ENCODE results near the gene NPEPL1.
"Not testable (repeated sequence)": the region's sequence is repeated elsewhere in the genome, so short reads cannot be mapped to it uniquely, and the experiment has no call there.

Gene NPEPL1

DNA sequence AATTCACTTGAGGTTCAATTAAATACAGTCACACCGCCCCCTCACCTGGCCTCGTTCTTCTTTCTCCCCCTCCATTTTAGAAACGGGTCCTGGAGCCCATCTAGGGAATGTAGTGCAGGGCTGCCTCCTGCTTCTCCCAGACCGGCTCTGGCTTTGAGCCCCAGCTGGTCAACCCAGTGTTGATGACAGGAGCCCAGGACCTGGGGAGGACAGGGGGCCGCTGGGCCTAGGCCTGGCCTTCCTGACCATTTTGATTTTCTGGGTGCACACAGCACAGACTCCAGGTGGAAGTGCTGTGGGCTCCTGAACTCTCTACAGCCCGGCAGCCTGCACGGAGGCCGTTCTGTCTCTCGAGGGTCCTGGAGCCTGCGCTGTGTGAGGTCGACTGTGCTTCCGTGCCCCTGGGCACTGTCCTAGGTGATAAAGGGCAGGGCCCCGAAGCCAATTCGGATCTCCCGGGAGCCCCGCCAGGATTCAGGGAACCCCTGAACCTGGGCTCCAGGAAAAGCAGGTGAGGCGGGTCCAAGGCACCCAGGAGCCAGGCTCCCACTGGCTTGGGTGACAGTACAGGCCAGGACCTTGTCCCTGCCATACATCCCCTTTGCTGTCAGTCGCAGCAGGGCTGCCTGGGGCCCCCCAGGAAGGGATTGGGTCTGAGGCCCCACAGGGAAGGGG, 23.3 kb downstream of the NPEPL1 start:
- DNase-seq = no peak

DNA sequence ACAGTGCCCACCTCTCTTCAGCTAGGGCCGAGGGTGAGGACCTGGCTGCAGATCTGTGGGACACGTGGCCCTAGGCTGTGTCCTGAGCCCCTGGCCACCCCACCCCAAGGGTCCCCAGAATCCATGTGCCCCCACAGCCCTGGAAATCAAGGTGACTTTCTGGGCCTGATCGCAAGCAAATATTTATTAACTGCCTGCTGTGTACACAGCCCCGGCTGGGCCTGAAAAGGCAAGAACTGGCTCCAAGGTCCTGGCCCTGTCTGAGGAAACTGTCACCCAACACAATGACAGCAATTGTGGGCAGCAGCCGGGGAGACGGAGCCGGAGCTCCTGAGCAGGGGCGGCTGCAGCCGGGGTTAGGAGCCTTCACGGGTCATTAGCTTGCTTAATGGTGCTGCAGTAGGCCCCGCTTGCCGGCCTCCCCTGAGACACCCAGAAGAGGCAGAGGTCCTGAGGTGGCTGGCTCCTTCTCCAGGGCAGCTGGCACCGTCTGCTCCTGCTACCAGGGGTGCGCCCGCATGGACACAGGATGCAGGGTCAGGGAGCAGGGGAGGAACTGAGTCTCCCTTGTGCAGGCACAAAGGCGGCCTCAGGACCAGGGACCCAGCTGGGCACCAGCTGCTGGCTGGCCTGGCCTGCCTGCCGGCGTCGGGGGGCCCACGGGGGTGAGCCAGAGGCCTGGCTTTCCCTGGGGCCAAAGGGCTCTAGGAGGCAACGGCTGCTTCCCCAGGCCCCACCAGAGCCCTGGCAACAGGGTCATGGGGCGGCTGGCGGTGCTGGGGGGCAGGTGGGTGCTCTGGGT, 24.1 kb downstream of the NPEPL1 start:
- no peak for DNase-seq

DNA sequence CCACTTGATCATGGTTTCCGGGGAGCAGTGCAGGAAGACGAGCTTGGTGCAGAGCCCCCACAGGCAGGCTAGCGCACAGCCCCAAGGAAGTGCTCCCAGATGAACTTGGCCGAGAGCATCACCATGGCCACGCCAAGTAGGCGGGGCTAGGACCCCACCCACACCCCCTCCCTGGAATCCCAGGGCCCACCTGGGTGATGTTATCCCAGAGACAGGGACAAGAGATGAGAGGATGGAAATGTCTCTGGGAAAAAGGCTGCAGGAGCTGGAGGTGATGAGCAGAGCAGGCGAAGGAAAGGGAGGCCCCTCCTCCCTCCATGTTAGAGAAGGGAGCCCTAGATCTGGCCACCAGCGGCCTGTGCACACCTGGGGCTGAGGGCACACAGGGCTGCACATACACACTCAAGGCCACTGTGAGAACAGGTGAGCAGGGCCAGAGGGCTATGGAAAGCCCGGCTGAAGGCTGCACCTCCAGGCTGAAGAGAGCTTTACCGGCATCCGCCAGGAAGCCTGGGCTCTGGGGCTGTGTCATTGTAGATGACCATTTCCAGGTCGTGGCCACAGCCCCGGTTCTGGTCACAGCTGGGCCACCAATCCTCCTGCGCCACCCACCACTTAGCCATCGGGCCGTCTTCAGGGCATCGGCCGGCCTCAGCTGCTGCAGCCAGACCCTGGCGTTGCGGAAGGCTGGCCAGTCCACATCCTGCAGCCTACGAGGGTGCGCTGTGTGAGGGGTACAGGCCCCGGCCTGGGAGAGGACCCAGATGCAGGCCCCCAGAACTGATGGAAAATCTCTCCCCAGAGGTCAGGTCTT, 24.9 kb downstream of the NPEPL1 start:
- DNase-seq = no peak

DNA sequence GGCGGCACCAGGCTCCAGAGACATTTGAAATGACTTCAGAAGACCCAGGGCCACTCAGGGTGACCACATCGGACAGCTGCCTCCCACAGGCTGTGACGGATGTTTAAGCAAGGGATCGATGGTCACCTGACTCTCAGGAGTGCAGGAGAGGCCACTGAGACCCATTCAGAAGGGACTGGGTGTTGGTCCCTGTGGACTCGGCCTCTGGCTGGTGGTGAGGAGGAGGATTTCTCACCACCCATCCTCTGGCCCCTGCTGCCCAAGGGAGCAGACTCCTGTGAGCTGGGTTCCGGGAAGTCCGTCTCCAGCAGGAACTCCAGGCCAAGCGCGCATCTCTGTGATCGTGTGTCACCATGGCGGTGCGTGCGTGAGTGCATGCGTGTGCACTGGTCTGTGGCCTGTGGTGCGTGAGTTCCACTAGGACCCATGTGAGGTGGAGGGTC, 25.5 kb downstream of the NPEPL1 start:
- no peak for DNase-seq

DNA sequence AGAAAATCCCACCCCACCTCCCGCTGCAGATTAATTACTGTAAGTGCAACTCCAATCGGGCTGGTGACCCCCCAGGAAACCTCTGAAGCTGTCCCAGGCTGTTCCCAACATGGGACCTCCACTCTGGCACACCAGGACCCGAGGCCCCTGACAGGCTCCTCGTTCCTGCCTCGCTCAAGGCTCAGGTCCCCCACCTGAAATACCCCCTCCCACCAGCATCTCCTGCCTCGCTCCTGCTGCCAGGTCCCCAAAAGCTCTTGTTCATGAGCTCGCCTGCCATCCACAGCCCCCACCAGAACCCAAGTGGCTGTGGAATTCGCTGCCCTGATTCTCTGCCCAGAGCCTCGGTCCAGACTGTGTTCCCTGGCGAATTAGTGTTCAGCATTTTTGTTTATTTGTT, 26.1 kb downstream of the NPEPL1 start:
- DNase-seq = no peak

DNA sequence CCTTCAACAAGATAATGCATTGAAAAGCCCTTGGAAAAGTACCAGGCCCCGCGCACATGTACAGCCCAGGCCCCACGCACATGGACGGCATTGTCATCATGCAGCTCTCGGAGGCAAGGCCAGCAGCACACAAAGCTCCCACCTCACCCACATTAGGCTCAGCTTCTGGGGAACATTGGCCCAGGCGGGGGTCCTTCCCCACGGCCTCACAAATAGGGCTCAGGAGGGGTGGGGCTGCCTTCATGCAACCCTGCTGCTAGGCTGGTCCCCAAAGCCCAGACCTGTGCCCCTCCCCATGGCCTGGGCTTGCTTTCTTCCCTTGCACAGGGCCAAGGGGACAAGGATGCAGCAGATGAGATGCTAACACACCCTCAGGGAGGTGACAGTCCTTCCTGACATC, 26.7 kb downstream of the NPEPL1 start:
- DNase-seq = no peak

DNA sequence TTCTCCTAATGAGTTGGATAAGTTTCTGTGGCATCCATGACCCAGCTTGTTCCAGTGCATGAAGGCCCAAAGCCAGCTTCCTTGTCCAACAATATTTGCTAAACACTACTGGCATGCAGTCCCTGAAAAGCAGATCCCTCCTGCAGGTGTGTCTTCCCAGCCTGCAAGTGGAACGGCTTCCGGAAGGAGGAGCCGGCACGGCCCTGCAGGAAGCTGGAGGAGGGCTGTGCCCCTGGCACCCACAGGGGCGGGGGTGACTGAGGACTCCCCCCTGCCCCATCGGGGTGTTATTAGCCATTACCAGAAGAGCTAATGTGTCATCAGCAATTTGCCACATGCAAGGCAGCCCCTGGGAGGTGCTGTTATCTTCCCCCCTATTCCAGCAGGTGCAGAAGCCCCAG, 27.4 kb downstream of the NPEPL1 start:
- no peak for DNase-seq

DNA sequence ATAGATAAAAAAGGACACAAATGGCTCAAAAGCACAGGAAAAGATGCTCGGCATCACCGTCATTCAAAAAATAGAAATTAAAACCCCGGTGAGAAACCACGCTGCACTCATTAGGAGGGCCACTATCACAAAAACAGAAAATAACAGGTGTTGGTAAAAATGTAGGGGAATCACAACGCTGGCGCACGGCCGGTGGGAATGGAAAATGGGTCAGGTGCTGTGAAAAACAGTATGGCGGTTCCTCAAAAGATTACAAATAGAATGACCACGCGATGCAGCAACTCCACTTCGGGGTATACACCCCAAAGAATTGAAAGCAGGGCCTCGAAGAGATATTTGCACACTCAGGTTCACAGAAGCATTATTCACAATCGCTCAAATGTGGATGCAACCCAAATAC, 28.3 kb downstream of the NPEPL1 start:
- DNase-seq = no peak

DNA sequence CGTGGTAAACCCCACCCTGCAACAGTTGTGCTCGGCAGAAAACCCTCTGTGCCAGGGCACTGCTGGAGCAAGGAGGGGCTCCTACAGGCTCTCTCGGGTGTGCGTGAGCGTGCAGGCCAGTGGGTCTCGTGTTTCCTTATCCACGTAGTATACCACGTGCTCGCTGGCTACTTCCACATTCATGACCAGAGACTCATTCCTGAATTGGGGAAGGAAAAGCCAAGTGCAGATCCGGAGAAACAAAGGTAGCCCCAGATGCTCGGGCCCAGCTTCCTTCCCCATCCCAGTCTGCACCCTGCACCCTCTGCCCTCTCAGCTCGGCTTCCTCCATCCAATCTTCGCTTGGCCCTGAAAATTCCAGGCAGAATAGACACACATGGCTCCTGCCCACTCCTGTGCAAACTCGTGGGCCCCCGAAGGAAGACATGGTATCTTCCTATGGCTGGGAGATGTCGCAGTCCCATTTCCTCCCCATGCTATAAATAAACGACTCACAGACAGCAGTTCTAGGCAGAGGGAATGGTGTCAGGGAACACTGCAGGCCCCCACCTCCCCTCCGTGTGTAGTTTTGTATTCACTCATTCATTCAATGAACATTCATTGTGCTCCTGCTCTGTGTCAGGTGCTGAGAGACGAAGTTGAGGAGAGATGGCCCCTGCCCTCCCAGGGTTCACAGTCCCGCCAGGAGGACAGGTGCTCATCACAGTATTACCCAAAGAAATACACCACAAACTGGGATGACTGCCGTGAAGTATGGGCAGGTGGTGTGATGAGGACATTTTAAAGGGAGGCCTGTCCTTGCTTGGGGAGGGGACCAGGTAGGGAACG, 29.6 kb downstream of the NPEPL1 start:
- no peak for DNase-seq

DNA sequence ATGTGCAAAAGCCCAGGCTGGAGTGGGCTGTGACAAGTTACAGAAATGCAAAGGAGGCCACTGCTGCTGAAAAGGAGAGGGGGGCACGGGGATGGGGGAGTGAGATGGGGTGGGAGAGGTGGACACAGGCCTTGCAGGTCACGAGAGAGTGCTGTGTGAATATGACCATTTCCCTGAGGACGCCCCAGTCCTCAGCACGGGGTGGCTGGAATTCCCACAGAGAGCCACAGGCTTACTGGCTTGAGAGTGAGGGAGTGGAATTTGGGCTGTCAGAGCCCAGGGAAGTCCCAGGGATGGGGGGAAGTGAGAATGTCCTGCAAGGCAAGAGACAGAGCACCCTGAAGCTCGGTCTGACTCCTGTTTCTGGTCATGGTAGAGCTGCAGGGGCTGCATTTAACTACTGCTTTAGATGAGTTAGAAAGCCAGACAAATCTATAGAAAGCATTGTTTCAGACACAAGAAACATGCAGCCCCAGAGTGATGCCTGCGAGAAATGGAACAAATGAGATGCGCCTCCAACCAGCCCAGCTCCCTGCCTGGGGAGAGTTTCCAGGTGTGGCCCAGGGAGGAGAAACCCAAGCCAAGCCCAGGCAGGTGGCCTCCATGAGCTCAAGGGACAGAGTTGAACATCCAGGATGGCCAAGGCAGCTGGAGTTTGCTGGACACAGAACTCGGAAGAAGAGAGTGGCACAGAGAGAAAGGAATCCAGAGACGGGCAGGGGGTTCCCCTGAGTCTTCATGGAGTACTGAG, 30.5 kb downstream of the NPEPL1 start:
- no peak for DNase-seq

DNA sequence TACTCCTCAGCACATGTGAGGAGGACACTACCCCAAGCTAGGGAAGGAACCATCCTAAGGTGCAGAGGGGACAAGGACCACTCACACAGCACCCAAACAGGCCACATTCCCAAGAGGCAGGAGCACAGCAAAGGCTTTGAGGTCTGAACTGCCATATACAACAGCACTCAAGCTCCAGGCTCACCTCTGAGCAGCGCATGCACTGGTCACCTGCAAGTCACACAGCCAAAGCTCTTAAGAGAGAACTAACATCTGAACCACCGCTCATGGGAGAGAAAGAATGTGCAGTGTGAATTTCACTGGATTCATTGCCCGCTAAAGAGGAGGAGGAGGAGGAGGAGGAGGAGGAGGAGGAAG, 31.0 kb downstream of the NPEPL1 start:
- DNase-seq = no peak

DNA sequence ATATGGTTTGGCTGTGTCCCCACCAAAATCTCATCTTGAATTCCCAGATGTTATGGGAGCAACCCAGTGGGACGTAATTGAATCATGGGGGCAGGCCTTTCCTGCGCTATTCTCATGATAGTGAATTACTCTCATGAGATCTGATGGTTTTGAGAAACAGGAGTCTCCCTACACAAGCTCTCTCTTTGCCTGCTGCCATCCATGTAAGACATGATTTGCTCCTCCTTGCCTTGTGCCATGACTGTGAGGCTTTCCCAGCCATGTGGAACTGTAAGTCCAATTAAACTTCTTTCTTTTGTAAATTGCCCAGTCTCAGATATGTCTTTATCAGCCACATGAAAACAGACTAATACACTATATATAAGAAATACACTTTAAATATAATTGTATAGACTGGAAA, 33.6 kb downstream of the NPEPL1 start:
- DNase-seq = not testable (repeated sequence)

DNA sequence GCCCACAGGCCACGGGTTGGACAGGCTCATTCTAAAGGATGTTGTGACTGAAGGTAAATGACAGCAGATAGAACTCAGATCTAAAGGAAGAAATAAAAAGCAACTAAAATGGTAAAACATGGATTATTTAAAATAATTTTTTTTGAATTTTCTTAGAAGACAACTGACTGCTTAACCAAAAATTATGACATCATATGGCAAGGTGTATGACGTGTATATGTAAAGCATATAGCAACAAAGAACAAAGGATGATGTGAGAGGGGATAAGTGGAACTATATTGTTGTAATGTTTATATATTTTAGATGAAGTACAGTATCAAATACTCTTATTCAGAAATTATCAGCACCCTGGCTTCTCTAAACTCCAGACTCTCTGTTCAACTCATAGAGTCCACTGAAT, 38.6 kb downstream of the NPEPL1 start:
- DNase-seq = no peak

DNA sequence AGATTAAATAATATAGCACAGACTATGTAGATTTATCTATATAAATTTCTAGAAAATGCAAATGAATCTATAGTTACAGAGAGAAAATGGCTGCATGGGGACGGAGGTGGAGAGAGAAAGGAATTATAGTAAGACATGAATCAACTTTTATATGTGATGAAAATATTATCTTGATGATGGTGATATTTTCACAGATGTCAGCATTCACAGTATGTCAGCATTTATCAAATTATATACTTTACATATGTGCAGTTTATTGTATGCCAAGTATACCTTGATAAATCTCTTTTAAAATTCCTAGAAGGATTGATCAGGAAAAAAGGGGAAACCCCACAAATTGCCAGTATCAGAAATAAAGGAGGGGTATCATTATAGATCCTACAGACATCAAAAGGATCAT, 44.6 kb downstream of the NPEPL1 start:
- no peak for DNase-seq

DNA sequence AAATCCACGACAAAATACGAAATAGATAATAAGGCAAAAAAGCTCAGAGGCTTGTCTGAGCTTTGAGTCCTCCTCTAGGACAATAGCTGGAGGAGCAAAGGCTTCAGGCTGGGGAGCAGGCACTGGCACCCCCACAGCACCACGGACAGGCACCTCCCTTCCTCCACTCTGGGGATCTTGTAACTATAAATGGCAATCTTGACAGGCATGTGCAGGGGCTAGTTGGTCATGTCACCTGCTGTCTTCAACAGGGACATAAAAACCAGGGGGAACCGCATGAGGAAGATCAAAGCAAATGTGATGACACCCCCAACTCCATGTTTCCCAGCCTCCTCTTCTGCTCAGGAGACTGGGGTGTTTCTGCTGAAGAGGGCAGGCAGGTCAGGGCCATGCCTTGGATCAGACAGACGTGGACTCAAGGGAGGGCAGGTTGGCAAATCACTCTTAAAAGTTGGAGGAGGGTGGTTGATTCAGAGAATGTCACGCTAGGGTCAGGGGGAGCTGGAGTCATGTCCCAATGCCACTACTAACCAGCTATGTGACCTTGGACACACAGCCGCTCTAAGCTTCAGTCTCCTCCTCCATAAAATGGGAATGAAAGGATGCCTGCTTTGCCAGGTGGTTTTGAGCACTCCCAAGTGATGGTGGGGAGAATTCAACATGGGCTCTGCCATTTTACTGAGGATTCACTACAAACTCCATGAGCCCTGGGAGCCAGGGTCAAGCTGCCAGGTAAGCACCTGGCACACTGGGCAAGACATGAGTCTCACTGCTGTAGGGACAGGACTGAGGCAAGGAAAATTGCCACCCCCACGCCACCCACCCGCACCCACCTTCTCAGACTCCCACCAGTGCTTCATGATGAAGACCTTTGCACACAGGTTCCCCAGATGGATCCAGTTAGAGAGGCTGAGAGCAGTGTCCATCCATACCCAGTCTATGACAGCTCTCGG, 48.0 kb downstream of the NPEPL1 start:
- DNase-seq = no peak

DNA sequence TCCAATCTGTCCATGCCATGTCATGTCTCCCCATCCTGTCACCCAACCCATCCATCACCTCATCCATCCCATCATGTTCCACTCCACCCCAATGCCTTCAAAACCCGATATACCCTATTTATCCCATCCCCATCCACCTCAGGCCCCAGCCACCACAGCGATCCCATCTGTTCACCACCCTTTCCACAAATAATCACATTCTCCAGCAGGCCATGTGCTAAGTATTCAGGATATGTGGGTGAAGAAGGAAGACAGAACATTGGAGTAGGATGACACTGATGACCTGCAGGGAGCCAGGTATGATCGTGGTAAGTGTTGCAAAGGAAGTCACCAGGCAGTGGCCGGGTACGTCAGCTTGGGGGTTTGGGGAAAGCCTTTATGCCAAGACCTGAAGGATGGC, 48.8 kb downstream of the NPEPL1 start:
- DNase-seq = no peak

DNA sequence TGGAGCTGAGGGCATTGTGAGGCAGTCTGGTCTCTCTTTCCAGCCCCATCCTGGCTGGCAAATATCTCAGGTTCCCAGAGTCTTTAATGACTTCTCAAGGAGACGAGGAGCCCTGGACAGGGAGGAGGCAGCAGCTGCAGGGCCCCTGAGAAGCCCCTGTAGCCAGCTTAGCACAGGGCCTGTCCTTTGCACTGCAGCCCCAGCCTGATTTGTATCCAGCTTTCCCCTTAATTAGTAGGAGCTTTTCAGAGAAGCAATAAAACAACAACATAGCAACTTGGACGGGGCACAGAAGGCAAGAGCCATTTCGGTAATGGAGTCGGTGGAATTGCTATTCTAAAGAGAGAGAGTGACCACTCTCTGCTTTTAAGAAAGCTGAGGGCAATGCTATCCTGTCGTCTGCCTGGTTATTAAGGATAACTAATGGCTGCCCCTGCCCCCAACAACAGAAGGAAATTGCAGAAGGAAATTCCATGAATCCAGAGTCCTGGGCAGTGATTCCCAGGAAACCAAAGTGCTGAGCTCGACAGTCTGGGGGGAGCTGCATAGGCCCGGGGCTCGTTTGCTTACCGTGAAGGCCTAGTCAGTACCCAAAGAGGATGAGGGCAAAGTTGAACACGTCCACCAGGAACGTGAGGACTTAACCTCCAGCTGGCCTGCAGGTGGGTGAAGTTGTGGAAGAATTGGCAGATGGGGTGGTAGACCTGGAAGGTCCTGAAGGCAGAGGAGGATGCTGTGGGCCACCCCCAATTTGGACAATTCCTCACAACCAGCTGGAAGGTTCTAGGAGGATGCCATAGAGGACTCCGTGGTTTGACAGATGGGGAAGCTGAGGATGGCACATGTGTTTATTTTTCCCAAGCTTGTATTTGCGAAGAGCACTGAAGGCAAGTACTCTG, 50.3 kb downstream of the NPEPL1 start:
- no peak for DNase-seq

DNA sequence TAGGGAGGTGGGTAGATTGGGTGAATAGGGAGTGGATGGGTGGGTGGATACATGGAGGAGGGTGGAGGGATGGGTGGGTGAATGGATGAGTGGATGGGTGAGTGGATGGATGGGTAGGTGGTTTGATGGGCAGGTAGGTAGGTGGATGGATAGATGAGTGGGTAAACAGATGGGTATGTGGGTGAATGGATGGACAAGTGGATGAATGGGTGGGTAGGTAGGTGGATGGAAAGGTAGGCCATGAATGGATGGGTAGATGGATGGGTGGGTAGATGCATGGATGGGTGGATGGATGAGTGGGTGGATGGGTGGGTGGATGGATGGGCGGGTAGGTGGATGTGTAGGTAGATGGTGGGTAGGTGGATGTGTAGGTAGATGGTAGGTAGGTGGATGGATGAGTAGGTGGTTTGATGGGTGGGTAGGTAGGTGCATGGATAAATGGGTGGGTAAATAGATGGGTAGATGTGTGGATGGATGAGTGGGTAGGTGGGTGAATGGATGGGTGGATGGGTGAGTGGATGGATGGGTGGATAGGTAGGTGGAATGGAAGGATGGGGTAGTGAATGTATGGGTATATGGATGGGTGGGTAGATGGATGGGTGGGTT, 51.4 kb downstream of the NPEPL1 start:
- no peak for DNase-seq

DNA sequence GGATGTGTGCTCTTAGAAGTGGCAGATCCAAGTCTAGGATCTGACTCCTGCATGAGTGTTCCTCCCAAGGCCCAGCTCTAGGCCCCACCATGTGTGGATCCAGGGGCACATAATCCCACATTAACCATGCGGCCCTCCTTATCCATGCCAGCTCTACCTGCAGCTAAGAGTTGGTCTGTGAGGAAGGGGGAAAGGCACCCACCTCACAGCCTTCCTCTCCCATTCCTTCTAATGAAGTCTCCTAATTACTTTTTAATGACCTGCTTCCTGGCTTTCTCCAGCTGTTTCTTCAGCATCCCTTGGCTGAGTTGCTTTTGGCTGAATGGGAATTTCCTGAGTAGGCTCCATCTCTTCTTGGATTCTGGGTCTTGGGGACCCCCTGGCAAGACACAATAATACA, 52.2 kb downstream of the NPEPL1 start:
- no peak for DNase-seq
